ENCODE measurements around the gene PACRG.

PACRG gene

DNA sequence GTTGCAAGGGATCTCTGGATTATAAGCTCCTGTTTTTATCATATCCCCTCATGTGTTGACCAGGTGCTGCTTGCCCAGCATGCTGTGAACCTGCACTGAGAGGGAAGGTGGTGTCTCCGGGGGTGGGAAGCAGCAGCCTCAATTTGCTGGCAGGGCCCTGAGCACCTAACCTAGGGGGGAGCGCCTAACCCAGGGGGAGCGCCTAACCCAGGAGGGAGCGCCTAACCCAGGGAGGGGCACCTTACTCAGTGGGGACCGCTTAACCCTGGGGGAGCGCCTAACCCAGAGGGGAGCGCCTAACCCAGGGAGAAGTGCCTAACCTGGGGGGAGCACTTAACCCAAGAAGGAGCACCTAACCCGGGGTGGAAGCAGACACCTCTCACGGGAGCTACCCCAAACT is 603.5 kb downstream of the PACRG start:
- TF ChIP-seq TAF1 (IDR thresholded peaks at IDR 0.05; ENCODE audit: borderline replicate concordance, insufficient read depth, low read length) (no peak), FOXP2 (optimal IDR thresholded peaks at IDR 0.05; ENCODE audit: borderline replicate concordance, extremely low read depth, extremely low read length, insufficient read depth) (no peak)

DNA sequence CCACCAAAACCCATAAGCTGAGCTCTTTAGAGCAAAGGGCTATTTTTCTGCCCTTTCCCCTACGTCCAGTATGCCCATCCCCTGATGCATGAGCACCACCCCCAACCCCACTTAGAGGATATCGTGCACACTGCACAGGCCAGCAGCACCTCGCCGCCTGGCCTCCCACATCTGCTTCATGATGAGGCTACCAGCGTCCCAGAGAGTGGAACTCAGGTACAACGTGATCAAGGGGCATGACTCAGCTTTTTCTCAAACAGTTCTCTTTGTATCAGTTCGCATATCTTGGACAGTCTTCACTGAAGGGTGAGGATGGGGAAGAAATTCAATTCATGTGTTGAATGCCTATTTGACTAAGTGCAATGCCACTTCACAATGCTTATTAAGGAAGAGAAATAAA is 604.8 kb downstream of the PACRG start:
- TF ChIP-seq SIN3A (IDR thresholded peaks at IDR 0.05; ENCODE audit: borderline replicate concordance, insufficient read depth, low read length) (no peak), TAF1 (IDR thresholded peaks at IDR 0.05; ENCODE audit: borderline replicate concordance, insufficient read depth, low read length) (no peak), FOXP2 (optimal IDR thresholded peaks at IDR 0.05; ENCODE audit: borderline replicate concordance, extremely low read depth, extremely low read length, insufficient read depth) (no peak), POLR2AphosphoS5 (IDR thresholded peaks at IDR 0.05; ENCODE audit: low read depth, low read length) (no peak)
- TF ChIP-seq, protein P1, sequence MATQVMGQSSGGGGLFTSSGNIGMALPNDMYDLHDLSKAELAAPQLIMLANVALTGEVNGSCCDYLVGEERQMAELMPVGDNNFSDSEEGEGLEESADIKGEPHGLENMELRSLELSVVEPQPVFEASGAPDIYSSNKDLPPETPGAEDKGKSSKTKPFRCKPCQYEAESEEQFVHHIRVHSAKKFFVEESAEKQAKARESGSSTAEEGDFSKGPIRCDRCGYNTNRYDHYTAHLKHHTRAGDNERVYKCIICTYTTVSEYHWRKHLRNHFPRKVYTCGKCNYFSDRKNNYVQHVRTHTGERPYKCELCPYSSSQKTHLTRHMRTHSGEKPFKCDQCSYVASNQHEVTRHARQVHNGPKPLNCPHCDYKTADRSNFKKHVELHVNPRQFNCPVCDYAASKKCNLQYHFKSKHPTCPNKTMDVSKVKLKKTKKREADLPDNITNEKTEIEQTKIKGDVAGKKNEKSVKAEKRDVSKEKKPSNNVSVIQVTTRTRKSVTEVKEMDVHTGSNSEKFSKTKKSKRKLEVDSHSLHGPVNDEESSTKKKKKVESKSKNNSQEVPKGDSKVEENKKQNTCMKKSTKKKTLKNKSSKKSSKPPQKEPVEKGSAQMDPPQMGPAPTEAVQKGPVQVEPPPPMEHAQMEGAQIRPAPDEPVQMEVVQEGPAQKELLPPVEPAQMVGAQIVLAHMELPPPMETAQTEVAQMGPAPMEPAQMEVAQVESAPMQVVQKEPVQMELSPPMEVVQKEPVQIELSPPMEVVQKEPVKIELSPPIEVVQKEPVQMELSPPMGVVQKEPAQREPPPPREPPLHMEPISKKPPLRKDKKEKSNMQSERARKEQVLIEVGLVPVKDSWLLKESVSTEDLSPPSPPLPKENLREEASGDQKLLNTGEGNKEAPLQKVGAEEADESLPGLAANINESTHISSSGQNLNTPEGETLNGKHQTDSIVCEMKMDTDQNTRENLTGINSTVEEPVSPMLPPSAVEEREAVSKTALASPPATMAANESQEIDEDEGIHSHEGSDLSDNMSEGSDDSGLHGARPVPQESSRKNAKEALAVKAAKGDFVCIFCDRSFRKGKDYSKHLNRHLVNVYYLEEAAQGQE (IDR thresholded peaks at IDR 0.05; ENCODE audit: insufficient read depth in 1 of 2, low read depth in 2 of 2, low read length in 2 of 2), result no peak

DNA sequence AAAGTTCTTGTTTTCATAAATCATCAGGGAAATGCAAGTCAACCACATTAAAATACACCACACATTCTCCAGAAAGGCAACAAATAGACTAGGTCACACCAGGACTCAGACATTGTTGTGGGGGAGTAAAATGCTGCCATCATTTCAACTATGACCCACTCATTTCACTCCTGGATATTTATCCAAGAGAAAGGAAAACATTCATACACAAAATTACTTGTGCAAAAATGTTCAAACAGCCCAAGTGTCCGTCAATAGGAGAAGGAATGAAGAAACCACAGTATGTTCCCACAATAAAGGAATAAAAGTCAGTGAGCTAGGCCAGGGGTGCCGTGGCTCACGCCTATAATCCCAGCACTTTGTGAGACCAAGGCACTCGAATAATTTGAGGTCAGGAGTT is 605.3 kb downstream of the PACRG start:
- no peak for TF ChIP-seq FOXP2 (optimal IDR thresholded peaks at IDR 0.05; ENCODE audit: borderline replicate concordance, extremely low read depth, extremely low read length, insufficient read depth)
- no peak for TF ChIP-seq SIN3A (IDR thresholded peaks at IDR 0.05; ENCODE audit: borderline replicate concordance, insufficient read depth, low read length)
- TF ChIP-seq, protein P1 (IDR thresholded peaks at IDR 0.05; ENCODE audit: insufficient read depth in 1 of 2, low read depth in 2 of 2, low read length in 2 of 2), result no peak
- no peak for TF ChIP-seq POLR2AphosphoS5 (IDR thresholded peaks at IDR 0.05; ENCODE audit: low read depth, low read length)
- TF ChIP-seq TAF1 (IDR thresholded peaks at IDR 0.05; ENCODE audit: borderline replicate concordance, insufficient read depth, low read length), result no peak

DNA sequence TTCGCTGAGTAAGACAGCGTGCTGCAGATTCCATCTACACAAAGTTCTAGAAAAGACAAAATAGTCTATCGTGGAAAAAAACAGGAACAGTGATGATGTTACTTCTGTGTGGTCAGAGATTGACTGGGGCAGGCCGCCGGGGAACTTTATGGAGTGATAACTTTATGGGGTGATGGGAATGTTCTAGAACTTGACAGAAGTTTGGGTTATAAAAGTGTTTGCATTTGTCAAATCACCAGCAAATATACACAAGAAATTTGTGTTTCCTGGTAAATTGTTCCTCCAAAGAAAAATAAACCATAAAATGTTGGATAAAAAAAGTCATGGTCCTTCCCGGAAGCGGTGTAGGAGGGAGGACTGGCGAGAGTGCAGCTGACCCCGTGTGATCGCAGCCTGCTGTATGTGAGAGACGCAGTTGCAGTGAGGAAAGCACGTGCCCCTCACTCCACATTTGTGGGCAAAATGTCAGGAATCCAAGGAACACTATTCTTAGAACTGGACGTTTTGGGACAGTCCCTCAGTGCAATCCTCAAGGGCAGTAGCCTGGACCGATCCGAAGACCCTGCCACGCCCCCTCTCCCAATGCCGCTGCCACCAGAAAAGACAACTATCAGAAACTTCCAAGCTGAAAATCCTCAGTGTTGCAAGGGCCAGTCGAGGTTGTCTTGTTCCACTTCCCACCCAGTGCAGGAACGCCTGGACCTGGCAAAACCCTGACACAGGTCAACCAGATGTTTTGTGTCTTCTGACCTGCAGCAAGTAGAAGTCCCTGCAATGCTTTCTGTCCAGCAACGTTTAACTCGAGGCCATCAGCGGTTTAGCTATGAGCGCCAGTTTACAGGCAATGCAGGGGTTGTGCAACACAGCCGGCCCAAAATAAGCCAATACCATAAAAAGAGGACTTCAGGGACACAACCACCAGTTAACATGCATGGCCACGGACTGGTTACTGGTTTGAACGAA is 606.2 kb downstream of the PACRG start:
- TF ChIP-seq SIN3A (IDR thresholded peaks at IDR 0.05; ENCODE audit: borderline replicate concordance, insufficient read depth, low read length) (no peak), POLR2AphosphoS5 (IDR thresholded peaks at IDR 0.05; ENCODE audit: low read depth, low read length) (no peak), FOXP2 (optimal IDR thresholded peaks at IDR 0.05; ENCODE audit: borderline replicate concordance, extremely low read depth, extremely low read length, insufficient read depth) (no peak), TAF1 (IDR thresholded peaks at IDR 0.05; ENCODE audit: borderline replicate concordance, insufficient read depth, low read length) (no peak)

DNA sequence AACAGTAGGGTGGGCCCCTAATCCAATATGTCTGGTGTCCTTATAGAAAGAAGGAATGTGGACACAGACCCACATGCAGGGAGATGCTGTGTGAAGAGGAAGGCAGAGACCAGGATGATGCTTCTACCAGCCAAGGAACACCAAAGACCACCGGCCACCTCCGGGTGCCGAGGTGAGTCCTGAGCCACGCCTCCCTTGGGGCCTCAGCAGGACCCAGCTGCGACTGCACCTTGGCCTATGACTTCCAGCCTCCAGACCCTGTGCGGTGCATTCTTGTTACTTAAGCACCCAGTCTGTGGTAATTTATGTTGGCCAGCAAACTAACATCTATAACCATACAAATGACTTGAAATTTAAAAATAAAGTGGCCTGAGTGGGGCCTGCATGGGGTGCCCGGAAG is 607.3 kb downstream of the PACRG start:
- TF ChIP-seq POLR2AphosphoS5 (IDR thresholded peaks at IDR 0.05; ENCODE audit: low read depth, low read length) (no peak), TAF1 (IDR thresholded peaks at IDR 0.05; ENCODE audit: borderline replicate concordance, insufficient read depth, low read length) (no peak), FOXP2 (optimal IDR thresholded peaks at IDR 0.05; ENCODE audit: borderline replicate concordance, extremely low read depth, extremely low read length, insufficient read depth) (no peak), SIN3A (IDR thresholded peaks at IDR 0.05; ENCODE audit: borderline replicate concordance, insufficient read depth, low read length) (no peak)
- TF ChIP-seq, protein P1 (IDR thresholded peaks at IDR 0.05; ENCODE audit: insufficient read depth in 1 of 2, low read depth in 2 of 2, low read length in 2 of 2), result no peak
